Tibial nerve (tissue), 4 donors: ENCODE measurements around the gene ERG. TPM values are rescaled to one million over a fixed set of nuclear protein-coding genes. Genes with fewer than 3 reads are reported as not detected.

Experiments
- DNase-seq, 2 donors: peaks; one replicate each; pipeline ENCODE4 v3.0.0-alpha.2; 2019; ENCODE audit warnings: low spot score in 2 of 2
- H3K27ac ChIP-seq, 4 donors: fragments of 200-600 bp; sonication (generic) in 3 of 4; one replicate each; pipeline ENCODE4 v1.5.1; 2017 to 2019; ENCODE audit warnings: mild to moderate bottlenecking in 1 of 4
- H3K27me3 ChIP-seq, 2 donors: fragments of 200-600 bp; sonication (generic) in 1 of 2; one replicate each; pipeline versions ENCODE4 v1.5.1 to v1.6.0; 2017 to 2019
- H3K36me3 ChIP-seq, 3 donors: fragments of 200-600 bp; sonication (generic); one replicate each; pipeline ENCODE4 v1.5.1; 2018 to 2019
- H3K4me1 ChIP-seq, 4 donors: fragments of 200-600 bp; sonication (generic) in 3 of 4; one replicate each; pipeline ENCODE4 v1.5.1; 2017 to 2019
- H3K4me3 ChIP-seq, 4 donors: fragments of 200-600 bp; sonication (generic) in 3 of 4; one replicate each; pipeline ENCODE4 v1.5.1; 2017 to 2019; ENCODE audit warnings: mild to moderate bottlenecking in 1 of 4, moderate library complexity in 1 of 4
- H3K9me3 ChIP-seq, 4 donors: fragments of 200-600 bp; sonication (generic) in 3 of 4; one replicate each; pipeline ENCODE4 v1.5.1; 2017 to 2019
- EP300 ChIP-seq, 2 donors: sonication (generic); formaldehyde crosslinking; IDR thresholded peaks; one replicate each; pipeline ENCODE4 v1.6.1; 2017; ENCODE audit warnings: antibody characterized with exemption in 2 of 2, mild to moderate bottlenecking in 1 of 2
- POLR2A ChIP-seq, 2 donors: fragments of 450-650 bp; IDR thresholded peaks; one replicate each; pipeline ENCODE4 v1.6.1; 2017; ENCODE audit warnings: antibody characterized with exemption in 2 of 2, mild to moderate bottlenecking in 2 of 2, moderate library complexity in 2 of 2
- WGBS, 2 donors: methylation state at CpG; one replicate each; pipeline ENCODE4 v1.1.5; 2018; 5-methylcytosine and 5-hydroxymethylcytosine counted together
- total RNA-seq, 4 donors: library from RNA; depleted of rRNA; stranded (reverse); fragments of >200 nt; gene quantifications; one replicate each; pipeline ENCODE4 v1.1.0, GENCODE V29; 2016
- TF ChIP-seq, protein P1 (sequence below), 5 experiments: fragments of 200-600 bp in 3 of 5; fragments of 450-650 bp in 2 of 5; sonication (generic) in 3 of 5; IDR thresholded peaks; one replicate each; pipeline ENCODE4 v1.5.1; 2016 to 2019; ENCODE audit warnings: antibody characterized with exemption in 5 of 5, mild to moderate bottlenecking in 3 of 5, moderate library complexity in 2 of 5

The ERG gene
- total RNA-seq, 4 donors from 2014 or later = 5.9 to 20.4 (median 17.6) TPM

DNA sequence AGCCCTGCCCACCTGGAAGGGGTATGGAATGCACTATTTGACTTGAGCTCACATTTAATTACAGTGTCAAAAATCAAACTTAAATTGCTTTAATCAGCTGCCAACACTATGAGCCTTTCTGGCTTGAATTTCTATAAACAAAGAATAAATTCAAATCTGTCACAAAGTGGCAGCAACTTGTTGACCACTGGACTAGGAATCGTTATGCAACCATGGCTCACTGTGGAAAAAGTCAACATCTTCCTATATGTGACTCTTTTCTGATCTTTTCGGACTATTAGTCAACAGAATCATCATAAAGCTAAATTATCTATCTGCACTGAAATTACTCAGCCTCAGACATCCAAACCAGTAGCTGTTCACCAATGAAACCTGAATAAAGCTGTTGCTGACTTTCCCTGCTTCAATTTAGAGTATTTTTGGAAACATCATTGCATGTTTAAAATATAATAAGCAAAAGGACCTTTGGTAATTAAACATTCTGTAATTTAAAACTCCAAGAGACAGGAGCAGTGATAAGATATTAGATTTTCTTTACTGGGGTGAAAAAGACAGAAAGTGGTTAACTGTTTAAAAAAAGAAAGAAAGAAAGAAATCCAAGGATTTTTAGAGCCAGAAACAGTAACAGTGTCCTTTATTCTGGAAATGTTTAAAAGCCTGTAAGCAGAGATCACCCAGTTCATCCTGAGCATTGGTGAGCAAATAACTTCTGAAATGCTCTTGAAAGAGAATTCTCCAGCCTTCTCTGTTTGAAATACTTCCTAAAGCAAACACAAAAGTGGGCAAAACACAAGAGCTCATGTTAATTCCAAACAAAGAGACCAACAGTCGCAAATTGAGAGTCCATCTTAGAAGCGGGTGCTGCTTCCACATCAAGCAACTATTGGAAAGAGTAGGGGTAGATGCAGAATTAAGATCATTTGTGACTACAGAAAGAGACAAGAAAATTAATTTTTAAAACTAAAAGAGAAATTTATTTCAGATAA is 26.2 kb upstream of the ERG start:
- no peak overlapping the region for H3K4me3 ChIP-seq
- TF ChIP-seq, protein P1, sequence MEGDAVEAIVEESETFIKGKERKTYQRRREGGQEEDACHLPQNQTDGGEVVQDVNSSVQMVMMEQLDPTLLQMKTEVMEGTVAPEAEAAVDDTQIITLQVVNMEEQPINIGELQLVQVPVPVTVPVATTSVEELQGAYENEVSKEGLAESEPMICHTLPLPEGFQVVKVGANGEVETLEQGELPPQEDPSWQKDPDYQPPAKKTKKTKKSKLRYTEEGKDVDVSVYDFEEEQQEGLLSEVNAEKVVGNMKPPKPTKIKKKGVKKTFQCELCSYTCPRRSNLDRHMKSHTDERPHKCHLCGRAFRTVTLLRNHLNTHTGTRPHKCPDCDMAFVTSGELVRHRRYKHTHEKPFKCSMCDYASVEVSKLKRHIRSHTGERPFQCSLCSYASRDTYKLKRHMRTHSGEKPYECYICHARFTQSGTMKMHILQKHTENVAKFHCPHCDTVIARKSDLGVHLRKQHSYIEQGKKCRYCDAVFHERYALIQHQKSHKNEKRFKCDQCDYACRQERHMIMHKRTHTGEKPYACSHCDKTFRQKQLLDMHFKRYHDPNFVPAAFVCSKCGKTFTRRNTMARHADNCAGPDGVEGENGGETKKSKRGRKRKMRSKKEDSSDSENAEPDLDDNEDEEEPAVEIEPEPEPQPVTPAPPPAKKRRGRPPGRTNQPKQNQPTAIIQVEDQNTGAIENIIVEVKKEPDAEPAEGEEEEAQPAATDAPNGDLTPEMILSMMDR (IDR thresholded peaks at IDR 0.05) = no peak
- TF ChIP-seq EP300 (IDR thresholded peaks at IDR 0.05) = no peak
- TF ChIP-seq POLR2A (IDR thresholded peaks at IDR 0.05) = no peak
- WGBS, 2 donors = 61 to 67% methylated on average over 4 of the region's 4 CpGs
- H3K4me1 ChIP-seq = no peaks in the 10 kb centered on the region
- DNase-seq = no peak
- no peaks in the 10 kb centered on the region for H3K36me3 ChIP-seq
- peaks cover 0 to 4% of the 10 kb centered on the region in 2 donors for H3K27me3 ChIP-seq
- H3K27ac ChIP-seq = no peak overlapping the region
- no peaks in the 10 kb centered on the region for H3K9me3 ChIP-seq

DNA sequence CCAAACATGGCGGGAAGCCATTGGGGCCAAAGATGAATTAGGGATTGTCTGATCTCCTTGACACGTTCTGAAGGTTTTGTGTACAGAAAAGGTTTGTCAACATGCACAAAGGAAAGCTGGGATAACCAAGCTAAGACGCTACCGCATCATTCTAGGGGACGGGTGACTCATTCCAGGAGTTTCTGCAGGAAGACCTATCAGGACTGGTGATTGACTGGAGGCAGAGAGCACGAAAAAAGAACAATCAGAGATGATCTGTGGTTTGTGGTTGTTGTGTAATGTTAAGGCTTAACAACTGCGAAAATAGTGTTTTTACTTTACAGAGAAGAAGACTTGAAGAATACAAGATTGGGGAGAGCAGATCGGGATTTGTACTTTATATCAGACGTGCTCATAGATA is 22.2 kb upstream of the ERG start:
- Histone ChIP-seq H3K9me3 (no peaks in the 10 kb centered on the region), H3K36me3 (no peaks in the 10 kb centered on the region), H3K27ac (no peak overlapping the region), H3K4me1 (no peaks in the 10 kb centered on the region), H3K4me3 (no peak overlapping the region), H3K27me3 (peaks cover 0 to 4% of the 10 kb centered on the region in 2 donors)
- DNase-seq = no peak
- WGBS, 2 donors = 81 to 86% methylated on average over 9 of the region's 9 CpGs
- TF ChIP-seq, protein P1 (IDR thresholded peaks at IDR 0.05) = no peak
- no peak for TF ChIP-seq EP300 (IDR thresholded peaks at IDR 0.05)
- no peak for TF ChIP-seq POLR2A (IDR thresholded peaks at IDR 0.05)

GRCh38 chr21:38511662-38512243 is 13.5 kb upstream of the ERG start:
- TF ChIP-seq, protein P1 (IDR thresholded peaks at IDR 0.05) = no peak
- TF ChIP-seq POLR2A (IDR thresholded peaks at IDR 0.05) (no peak), EP300 (IDR thresholded peaks at IDR 0.05) (no peak)
- Histone ChIP-seq H3K27ac (no peak overlapping the region), H3K4me1 (peaks cover 0 to 3% (median 0%) of the 10 kb centered on the region in 4 donors), H3K4me3 (no peak overlapping the region), H3K36me3 (no peaks in the 10 kb centered on the region), H3K27me3 (no peaks in the 10 kb centered on the region), H3K9me3 (no peaks in the 10 kb centered on the region)
- WGBS, 2 donors = 74 to 81% methylated on average over 3 of the region's 3 CpGs
- no peak for DNase-seq

GRCh38 chr21:38511198-38511597 is 12.9 kb upstream of the ERG start:
- no peak for DNase-seq
- no peaks in the 10 kb centered on the region for H3K9me3 ChIP-seq
- no peak overlapping the region for H3K4me3 ChIP-seq
- peaks cover 0 to 6% (median 0%) of the 10 kb centered on the region in 4 donors for H3K4me1 ChIP-seq
- TF ChIP-seq, protein P1 (IDR thresholded peaks at IDR 0.05) = no peak
- TF ChIP-seq POLR2A (IDR thresholded peaks at IDR 0.05) (no peak), EP300 (IDR thresholded peaks at IDR 0.05) (no peak)
- no peaks in the 10 kb centered on the region for H3K27me3 ChIP-seq
- WGBS, 2 donors = 80 to 83% methylated on average over 1 of the region's 1 CpG
- no peaks in the 10 kb centered on the region for H3K36me3 ChIP-seq
- H3K27ac ChIP-seq = no peak overlapping the region
